NCI-H1092 treated with DMSO at 0.1 percent for 48 hours (cell line): ENCODE data around the gene CHST3.

Experiments used
- DNase-seq: peaks from one replicate; lab custom pipeline; 2025; lab: John Stamatoyannopoulos, UW

CHST3 gene

DNA sequence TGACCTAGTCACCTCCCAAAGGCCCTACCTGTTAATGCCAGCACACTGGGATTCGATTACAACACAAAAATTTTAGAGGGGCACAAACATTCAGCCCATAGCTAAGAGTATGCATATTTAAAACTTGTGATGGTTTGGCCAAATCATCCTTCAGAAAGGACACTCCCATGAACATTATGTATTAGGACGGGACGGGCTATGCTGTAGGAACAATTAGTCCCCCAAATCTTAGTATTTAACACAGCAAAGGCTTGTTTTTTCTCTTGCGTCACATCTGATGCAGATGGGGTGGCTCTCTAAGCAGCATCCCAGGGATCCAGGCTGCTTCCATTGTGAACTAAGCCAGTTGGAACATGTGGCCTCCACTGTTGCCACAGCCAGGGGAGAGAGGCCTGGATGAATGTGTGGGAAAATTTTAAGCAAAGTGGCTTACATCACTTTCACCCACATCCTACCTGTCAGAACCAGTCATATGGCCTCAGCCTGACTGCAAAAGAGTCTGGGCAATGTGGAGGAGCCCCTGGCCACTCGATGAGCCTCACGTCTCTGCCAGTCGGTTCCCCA lies 26.6 kb downstream of the CHST3 start:
- DNase-seq: no peak

DNA sequence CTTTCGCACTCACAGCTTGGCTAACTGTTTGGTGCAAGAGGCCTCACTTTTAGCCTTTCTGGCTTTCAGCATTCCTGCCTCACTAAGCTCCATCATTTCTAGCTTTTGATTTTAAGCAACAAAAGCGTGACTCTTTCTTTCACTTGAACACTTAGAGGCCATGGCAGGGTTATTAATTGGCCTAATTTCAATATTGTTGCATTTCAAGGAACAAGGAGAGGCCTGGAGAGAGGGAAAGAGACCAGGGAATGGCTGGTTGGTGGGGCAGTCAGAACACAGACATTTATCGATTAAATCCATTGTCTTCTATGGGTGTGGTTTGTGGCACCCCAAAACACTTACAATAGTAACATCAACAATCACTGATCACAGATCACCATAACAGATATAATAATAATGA lies 31.3 kb downstream of the CHST3 start:
- DNase-seq: no peak

DNA sequence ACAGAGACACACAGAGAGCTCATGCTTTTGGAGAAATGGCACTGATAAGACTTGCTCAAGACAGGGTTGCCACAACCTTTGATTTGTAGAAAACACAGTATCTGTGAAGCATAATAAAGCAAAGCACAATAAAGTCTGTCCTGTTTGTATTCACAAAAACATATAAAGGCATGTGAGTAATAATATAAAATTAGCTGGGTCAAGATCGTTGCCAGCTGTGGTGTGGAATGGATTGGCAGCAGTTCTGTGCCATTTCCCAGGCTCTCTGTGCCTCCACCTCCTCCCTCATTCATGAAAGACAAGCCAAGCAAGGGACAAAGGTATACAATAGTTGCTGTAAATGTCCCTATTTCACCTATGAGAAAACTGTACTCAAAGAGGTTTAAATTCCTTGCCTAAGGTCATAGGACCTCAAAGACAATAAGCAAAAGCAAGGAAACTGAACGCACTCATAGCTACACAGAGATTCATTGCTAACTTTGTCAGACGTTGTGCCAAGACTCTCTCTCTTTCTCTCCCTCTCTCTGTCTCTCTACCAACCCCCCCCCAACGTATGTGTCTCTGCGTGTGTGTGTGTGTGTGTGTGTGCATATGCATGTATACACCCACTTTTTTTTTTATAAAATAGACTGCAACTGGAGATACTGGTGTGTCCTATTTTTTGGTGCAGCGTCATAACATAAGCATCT lies 31.8 kb downstream of the CHST3 start:
- no peak for DNase-seq

DNA sequence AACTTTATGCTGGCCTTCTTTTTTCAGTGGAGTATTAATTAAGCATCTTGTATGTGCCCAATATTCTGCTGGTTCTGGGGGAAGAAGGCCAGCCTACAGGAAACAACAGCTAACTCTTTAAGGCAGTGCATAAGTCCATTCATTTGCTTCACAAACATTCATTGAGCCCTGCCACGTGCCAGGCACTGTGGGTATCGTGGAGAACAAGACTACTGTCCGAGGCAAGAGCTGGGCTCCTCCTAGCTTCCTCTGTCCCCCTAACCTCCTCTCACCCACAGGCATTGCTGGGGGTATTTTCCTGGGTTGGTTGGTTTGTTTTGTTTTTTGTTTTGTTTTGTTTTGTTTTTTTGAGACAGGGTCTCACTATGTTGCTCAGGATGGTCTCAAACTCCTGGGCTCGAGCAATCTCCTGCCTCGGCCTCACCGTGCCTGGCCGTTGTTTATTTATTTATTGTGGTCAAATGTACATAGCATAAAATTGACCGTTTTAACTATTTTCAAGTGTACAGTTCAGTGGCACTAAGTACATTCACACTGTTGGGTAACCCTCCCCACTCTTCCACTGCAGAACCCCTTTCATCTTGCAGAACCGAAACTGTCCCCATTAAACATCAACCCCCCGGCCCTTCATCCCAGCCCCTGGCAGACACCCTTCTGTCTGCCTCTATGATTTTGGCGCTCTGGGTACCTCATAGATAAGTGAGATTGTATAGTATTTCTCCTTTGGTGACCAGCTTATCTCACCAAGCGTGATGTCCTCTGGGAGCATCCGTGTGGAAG lies 32.6 kb downstream of the CHST3 start:
- DNase-seq: no peak

DNA sequence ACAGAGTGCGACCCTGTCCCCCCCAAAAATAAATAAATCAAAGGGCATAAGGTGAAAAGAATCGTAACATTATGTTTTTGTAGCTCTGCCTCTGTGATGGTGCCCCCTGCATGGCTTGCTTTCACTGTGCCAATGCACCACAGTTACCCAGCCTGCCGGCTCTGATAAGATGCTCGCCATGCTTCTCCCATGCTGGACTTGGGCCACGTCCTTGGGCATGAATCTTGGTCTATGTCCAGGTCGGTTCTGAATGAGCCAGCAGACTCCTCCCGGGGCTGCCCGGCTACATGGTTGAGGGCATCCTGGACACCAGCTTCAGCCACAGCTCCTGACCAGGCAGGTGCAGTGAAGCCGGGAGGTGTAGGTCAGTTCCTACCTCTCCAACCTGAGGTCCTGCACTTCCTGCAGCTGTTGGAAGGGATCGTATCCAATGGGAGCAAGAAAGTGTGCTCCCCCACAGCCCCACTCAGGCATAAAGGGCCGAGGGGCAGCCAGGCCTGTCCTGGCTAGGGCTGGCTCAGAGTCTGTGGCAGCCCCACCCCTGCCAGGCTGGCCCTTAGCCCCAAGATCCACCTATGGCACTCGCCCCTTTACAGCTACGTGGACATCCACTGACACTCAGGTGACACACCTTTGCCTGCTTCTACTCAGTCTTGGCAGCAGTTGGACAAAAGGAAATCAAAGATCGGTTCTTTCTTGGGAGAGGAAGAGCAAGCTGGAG lies 34.1 kb downstream of the CHST3 start:
- no peak for DNase-seq

DNA sequence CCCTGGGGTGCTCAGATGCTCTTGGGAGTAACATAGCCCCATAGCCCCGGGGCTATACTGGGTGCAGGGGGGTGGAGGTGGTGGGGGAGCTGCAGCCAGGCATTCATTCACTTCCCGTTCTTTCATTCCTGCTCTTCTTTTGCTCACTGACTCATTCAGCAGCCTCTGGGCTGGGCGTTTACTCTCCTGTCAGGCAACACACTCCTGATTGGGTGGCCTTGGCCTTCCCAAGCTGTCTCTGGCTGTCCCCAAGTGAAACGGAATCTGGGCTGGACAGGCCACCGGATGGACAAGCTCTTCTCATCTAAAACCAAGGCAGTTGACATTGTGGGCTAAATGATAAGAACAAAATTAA lies 34.6 kb downstream of the CHST3 start:
- no peak for DNase-seq

DNA sequence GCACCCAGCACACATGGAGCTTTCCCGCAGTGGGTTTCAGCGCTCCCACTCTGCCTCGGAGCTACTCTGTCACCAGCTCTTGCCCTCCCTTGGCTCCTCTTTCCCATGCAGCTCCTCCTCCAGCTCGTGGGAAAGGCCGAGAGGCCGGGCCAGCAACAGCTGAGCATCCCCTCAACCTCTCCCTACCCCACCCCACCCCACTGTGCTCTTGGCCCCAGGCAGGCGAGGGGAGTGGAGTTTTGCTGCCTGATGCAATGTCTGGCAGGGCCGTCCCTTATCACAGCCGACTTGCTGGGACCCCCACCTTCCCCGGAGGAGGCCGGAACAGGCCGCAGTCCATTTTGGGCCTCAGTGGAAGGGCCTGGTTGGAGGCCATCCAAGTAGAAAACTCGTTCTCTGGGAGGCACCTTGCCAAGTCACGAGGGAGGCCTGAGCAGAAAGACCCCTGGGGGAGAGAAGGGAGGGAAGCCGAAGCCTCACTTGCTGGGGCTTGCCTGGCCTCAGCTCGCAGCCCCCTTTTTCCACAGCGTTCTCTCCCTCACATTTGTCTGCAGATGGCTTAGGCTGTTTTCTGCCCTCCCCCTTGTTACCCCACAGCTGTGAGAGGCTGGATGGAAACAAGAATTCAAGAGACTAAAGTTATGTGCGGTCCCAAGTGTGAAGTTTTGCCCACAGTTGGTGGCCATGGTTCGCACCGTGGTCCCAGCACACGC lies 35.3 kb downstream of the CHST3 start:
- DNase-seq: peak; percentile 38

DNA sequence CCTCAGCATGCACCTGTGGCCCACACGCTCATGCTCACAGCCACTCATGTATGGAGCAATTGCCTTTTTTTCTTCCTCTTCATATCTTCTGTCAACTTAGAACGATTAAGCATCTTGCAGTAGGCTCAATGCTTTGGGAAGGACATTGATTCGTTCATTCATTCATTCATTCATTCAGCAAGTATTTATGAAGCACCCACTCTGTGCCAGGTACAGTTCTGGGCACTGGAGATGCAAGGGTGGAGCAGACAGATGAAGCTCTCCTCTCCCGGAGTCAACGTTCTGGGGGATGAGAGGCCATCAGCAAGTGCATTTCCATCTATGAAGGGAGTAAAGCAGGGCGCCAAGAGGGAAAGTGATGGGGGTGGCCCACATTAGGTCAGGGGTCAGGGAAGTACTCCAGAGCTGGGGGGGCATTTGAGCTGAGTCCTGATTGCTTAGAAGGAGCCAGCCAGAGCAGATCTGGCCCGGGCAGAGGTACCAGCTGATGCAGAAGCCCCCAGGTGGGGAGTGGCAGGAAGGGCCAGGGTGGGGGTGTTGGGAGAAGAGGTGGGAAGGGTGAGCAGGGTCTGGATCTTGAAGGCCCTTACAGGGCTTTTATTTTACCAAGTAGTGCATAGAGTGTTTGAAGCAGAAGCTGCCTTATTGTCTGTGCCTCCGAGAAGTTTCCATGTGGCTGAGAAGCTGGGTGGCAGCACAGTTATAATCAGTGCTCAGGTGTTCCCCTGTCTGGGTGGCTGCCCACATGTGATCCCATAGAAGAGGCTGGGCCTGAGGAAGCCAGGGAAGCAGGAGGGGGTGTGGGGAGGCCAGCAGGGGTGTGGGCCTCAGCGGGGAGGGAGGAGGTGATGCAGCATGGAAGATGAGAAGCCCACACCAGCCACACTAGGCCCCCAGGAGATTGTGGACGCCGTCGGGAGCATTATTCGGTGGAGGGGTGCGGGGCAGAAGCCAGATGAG lies 36.2 kb downstream of the CHST3 start:
- DNase-seq: no peak

DNA sequence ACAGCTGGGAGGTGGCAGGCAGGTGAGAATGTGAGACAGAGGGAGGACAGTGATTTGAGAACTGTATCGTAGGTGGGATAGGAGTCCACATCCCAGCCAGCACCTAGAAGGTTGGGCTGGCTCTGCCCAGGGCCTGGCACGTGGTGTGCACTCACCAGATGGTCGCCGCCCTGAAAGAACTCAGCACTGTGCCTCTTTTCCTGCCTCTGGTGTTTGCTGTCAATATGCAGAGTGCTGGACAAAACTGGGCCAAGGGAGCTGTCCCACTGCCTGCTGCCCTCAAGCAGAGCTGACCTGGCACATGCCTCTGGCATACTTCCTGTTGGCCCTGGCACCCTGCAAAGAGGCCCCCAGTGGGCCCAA lies 36.8 kb downstream of the CHST3 start:
- no peak for DNase-seq

DNA sequence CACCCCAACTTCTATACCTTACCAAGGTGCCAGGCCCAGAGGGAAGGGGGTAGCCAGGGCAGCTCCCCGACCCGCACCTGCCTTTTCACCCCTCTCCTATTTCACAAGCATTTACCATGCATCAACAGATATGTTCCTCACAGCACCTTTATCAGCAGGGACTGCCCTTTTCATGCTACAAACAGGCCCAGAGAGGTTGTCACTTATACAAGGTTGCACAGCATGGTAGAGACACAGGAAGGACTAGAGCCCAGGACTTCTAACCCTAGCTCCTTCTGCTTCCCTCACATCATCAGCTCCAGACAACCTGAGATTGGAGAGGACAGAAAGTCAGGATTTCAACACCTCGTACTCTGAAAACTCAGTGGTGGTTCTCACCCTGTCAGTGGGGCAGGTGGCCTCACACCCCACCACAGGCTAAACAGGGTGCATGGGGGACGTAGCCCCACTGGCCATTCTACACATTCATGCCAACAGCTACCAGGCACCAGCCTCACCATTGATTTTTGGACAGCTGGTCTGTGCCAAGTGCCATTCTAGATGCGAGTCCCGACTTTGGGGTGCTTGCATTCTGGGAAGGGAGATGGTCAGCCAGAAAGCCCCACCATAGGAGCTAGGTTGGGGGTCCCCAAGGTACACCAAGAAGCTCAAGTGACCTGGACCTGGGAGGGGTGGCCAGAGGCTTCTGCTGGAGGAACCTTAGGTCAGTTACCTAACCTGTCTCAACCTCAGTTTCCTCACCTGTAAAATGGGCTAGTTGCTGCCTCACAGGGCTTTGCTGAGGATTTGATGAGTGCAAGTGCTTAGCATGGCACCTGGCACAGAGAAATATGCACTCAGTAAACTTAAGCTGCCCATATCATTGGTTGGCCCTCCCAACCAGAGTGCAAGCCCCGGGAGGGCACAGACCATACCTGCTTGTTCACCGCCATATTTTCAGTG lies 38.4 kb downstream of the CHST3 start:
- DNase-seq: no peak

DNA sequence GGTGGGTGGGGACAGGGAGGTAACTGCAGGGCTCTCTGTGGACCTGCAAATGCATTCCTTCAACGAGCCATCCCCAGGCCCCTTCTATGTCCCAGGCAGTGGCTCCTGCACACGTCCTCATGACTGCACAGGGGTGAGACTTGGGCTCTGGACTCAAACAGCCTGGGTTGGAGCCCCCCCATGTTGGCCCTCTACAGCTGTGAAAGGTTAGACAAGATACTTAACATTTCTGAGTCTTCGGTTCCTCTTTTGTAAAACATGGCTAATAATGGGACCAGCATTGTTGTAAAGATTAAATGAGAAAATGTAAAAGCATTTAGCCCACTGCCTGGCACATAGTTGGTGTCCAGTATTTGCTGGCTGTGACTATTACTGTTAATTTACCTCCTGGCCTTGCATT lies 41.8 kb downstream of the CHST3 start:
- DNase-seq: no peak

DNA sequence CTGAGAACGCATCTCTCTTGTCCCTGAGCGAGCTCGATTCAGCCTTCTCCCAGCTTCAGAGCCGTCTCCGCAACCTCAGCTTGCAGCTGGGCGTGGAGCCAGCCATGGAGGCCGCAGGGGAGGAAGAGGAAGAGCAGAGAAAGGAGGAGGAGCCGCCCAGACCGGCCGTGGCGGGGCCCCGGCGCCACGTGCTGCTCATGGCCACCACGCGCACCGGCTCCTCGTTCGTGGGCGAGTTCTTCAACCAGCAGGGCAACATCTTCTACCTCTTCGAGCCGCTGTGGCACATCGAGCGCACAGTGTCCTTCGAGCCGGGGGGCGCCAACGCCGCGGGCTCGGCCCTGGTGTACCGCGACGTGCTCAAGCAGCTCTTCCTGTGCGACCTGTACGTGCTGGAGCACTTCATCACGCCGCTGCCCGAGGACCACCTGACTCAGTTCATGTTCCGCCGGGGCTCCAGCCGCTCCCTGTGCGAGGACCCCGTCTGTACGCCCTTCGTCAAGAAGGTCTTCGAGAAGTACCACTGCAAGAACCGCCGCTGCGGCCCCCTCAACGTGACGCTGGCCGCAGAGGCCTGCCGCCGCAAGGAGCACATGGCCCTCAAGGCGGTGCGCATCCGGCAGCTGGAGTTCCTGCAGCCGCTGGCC lies 43.2 kb downstream of the CHST3 start:
- DNase-seq: no peak

DNA sequence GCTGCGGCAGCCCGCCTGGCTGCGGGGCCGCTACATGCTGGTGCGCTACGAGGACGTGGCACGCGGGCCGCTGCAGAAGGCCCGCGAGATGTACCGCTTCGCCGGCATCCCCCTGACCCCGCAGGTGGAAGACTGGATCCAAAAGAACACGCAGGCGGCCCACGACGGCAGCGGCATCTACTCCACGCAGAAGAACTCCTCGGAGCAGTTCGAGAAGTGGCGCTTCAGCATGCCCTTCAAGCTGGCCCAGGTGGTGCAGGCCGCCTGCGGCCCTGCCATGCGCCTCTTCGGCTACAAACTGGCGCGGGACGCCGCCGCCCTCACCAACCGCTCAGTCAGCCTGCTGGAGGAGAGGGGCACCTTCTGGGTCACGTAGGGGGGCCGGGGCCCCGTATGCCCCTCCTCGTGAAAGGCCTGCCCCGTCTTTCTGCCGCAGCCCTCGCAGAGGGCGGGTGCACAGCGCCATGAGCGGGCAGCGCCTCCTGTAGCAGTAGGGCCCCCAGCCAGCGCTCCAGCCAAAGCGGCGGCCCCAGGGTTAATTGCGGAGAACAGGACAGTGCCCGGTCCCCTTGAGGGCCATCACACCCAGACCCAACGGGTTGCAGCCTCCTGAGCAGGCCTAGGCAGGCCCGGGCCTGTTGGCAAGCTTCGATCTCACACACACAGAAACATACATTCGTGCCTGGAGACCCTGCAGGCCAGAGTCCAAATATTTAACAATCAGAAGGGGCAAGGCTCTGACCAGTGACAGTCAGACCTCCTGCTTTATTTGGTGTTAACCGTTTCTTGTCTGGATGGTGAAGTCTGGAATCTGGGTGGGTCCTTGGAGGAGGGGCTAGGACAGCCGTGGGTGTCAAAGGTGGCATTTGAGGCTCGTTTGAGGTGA lies 44.1 kb downstream of the CHST3 start:
- DNase-seq: no peak

DNA sequence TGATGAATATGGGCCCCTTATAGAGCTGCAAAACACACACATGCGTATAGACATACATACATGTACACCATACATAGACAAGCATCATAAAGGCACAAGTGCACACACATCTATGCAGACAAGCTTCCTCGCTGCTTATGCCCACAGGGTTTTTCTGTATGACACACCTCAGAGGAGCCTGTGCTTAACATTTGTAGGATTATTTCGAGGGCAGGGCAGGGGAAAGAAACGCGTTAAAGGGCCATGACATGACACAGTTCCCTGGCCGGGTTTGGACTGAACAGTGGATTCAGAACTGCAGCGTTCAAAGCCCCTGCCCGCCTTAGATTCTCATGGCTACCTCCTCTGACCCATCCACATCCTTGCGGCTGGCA lies 44.8 kb downstream of the CHST3 start:
- DNase-seq: no peak

DNA sequence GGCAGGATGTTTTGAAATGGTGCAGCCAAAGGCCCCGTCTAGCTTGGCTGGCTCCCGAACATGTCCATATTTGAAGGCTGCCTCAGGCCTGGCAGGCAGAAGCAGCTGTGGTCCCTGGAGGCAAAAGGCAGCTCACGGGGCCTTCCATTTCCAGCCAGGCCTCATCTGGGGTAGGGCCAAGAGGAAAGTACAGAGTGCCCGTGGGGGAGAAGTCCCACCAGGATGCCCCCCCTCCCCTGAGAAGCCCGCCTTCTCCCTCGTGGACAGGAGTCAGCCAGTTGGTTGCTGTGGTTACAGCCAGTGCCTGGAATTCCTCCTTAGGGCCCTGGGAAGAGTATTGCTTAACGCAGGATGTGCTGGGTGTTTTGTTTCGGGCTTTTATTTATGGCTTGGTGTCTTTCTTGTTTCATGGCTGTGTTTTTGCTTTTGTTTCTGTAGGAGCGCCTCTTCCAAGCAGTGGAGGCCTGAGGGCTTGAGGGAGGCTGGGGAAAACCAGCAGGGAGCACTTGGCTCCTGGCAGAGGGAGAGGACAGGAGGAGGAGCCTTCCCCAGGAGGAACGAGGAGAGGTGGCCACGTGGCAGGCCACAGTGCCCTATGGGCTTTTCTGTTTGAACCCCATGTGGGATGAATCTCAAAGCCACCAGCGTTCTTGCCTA lies 45.4 kb downstream of the CHST3 start:
- DNase-seq: peak; percentile 34

DNA sequence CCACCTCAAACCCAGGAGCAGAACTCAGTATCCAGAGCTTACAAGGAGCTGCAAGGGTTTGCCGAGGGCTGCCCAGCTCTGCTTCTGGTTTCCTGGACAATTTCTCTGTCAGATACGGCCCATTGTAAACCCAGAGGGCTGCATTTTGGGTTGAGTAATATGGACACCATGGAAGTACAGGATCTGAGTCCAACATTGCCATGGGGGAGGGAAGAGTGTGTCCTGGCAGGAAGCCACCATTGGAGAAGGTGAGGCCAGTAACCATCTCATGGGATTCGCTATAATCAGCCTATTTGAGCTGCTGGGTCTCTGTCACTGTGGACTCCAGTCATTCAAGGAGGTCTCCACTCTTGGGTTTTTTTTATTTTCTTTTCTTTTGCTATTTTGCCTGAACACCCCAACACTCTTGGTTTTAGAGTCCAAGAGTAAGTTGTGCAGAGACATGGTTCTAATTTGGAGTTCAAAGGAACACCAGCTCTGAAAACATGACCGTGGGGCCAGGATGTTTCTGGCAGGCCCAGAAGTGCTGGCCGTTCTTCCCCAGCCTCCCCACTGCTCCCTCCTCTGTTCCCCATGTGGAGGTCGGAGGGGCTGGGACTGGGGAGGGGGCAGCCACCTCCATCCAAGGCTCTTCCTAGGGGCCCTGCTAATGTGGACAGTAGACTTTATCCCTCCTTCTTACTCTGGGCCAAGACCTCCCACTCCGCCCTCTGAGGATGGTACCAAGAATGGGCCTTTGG lies 46.2 kb downstream of the CHST3 start:
- no peak for DNase-seq

DNA sequence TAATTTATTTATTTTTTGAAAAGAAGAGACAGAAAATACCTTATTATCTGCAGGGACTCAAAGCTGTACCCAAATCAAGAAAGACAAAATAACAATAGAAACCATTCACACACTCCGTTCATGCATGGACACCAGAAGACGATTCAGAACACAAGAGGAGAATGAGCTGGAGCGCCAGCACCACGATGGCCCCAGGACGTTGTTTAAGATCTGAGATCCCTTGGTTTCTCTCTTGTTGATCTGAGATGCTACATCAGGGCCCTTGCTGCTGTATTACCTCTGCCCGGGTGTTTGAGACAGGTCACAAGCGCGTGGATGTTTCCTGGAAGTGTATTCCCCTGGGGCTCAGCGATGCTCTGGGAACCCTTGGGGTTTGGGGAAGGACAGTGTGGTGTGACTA lies 46.8 kb downstream of the CHST3 start:
- no peak for DNase-seq
